GM12892 (cell line): ENCODE measurements around the gene PADI6.

Source experiments
- POLR2A ChIP-seq: IDR thresholded peaks from 2 replicates; pipeline ENCODE4 v1.6.1; 2011; ENCODE audit warnings: low read depth, low read length, control low read depth
- TAF1 ChIP-seq: IDR thresholded peaks from 2 replicates; pipeline ENCODE4 v1.6.1; 2011; ENCODE audit warnings: low read depth, mild to moderate bottlenecking, control low read depth, low read length, borderline replicate concordance

- peak; percentile 54; the same call in 1 of the 2 replicates for TF ChIP-seq POLR2A
- TF ChIP-seq TAF1 = no peak
These were observed 65.8 kb downstream of the PADI6 start for GRCh38 chr1:17437580-17438317.
